ENCODE results near the gene OLA1.
A peak's percentile ranks its signal among the peaks of the same experiment; 100 is the strongest.

Gene OLA1

DNA sequence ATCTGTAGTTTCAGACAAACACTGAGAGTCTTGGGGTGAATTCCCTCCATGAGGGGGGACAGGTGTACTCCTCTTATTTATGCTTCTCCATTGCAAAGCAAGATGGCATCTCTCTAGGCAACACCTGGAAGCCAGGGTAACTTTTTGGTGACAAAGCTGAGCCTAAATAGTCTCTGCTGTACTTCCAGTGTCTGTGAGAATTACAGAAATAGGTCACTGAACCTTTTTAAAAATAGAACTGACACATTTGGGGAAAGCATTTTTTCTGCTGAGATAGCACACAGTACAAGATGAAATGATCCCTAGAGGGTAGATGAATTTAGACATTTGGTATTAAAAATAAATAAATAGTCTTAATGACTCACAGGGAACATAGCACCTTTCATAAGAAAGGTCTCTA is 211.5 kb downstream of the OLA1 start:
- H3K79me2 ChIP-seq (ENCODE audit: insufficient read depth, low read depth): no peaks in the 10 kb centered on the region
- H3K4me1 ChIP-seq (ENCODE audit: low read depth, poor library complexity, severe bottlenecking): peaks cover 44% of the 10 kb centered on the region
- peak overlapping the region; percentile 59; the same call in 1 of the 2 replicates for H3K4me2 ChIP-seq
- no peak for TF ChIP-seq CTCF (conservative IDR thresholded peaks at IDR 0.05; ENCODE audit: low read depth, low read length)
- H3K27me3 ChIP-seq (ENCODE audit: insufficient read depth, low read depth): no peaks in the 10 kb centered on the region
- H3K36me3 ChIP-seq (ENCODE audit: insufficient read depth): no peaks in the 10 kb centered on the region
- no peaks in the 10 kb centered on the region for H4K20me1 ChIP-seq (ENCODE audit: insufficient read depth)
- no peak overlapping the region; the same call in 1 of the 2 replicates for H3K27ac ChIP-seq
- no peak overlapping the region for H3K4me3 ChIP-seq (IDR thresholded peaks at IDR 0.05; ENCODE audit: insufficient read depth, low read depth, low read length)
- peak overlapping the region; percentile 3; the same call in 1 of the 2 replicates for H2AFZ ChIP-seq (ENCODE audit: low read depth)
- H3K9ac ChIP-seq: no peak overlapping the region

DNA sequence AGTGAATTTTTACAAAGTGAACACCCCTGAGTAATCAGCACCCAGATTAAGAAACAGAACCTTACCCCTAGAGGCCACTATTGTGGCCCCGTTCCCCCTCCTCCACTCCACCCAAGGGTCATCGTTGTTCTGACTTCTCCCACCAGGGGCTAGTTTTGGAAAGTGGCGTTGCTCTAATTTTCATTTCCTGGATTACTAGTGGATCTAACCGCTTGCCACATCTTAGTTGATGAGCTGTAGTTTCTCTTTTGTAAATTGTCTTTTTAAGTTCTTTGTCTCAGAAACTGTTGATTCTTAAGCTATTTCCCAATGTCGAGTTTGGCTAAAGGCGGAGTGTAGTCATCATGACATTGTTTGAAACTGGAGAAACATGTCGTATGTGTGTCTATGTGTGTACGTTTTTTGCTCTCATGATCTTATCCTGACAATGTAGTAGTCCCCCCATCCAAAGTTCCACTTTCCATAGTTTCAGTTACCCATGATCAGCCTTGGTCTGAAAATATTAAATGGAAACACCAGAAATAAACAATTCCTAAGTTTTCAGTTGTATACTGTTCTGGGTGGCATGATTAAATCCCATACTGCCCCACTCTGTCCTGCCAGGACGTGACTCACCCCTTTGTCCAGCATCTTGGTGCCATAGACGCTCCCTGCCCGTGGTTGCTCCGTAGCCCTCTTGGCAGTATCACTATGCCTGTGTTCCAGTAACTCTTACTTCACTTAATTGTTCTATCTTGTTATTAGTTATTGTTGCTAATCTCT is 212.2 kb downstream of the OLA1 start:
- peaks cover 44% of the 10 kb centered on the region for H3K4me1 ChIP-seq (ENCODE audit: low read depth, poor library complexity, severe bottlenecking)
- TF ChIP-seq CTCF (conservative IDR thresholded peaks at IDR 0.05; ENCODE audit: low read depth, low read length): no peak

GRCh38 chr2:174035117-174035635 is 213.2 kb downstream of the OLA1 start:
- H3K27ac ChIP-seq: no peak overlapping the region
- no peaks in the 10 kb centered on the region for H4K20me1 ChIP-seq (ENCODE audit: insufficient read depth)
- TF ChIP-seq CTCF (conservative IDR thresholded peaks at IDR 0.05; ENCODE audit: low read depth, low read length): no peak
- peaks cover 44% of the 10 kb centered on the region for H3K4me1 ChIP-seq (ENCODE audit: low read depth, poor library complexity, severe bottlenecking)
- H3K4me2 ChIP-seq: no peak overlapping the region
- H2AFZ ChIP-seq (ENCODE audit: low read depth): no peak overlapping the region
- H3K4me3 ChIP-seq (IDR thresholded peaks at IDR 0.05; ENCODE audit: insufficient read depth, low read depth, low read length): no peak overlapping the region
- H3K9ac ChIP-seq: no peak overlapping the region
- no peaks in the 10 kb centered on the region for H3K36me3 ChIP-seq (ENCODE audit: insufficient read depth)
- no peaks in the 10 kb centered on the region for H3K79me2 ChIP-seq (ENCODE audit: insufficient read depth, low read depth)
- no peaks in the 10 kb centered on the region for H3K27me3 ChIP-seq (ENCODE audit: insufficient read depth, low read depth)

More for the DNA sequence above, 212.2 kb downstream of the OLA1 start:
- no peak overlapping the region; the same call in 1 of the 2 replicates for H3K27ac ChIP-seq
- no peaks in the 10 kb centered on the region for H3K36me3 ChIP-seq (ENCODE audit: insufficient read depth)
- no peaks in the 10 kb centered on the region for H4K20me1 ChIP-seq (ENCODE audit: insufficient read depth)
- no peak overlapping the region for H3K4me3 ChIP-seq (IDR thresholded peaks at IDR 0.05; ENCODE audit: insufficient read depth, low read depth, low read length)
- H3K79me2 ChIP-seq (ENCODE audit: insufficient read depth, low read depth): no peaks in the 10 kb centered on the region
- H3K9ac ChIP-seq: no peak overlapping the region
- peak overlapping the region; percentile 59; the same call in 1 of the 2 replicates for H3K4me2 ChIP-seq
- peak overlapping the region; percentile 3; the same call in 1 of the 2 replicates for H2AFZ ChIP-seq (ENCODE audit: low read depth)
- H3K27me3 ChIP-seq (ENCODE audit: insufficient read depth, low read depth): no peaks in the 10 kb centered on the region

- H3K9ac ChIP-seq: no peak overlapping the region
- no peak overlapping the region for H3K4me2 ChIP-seq
- H3K4me1 ChIP-seq (ENCODE audit: low read depth, poor library complexity, severe bottlenecking): peaks cover 27% of the 10 kb centered on the region
- no peaks in the 10 kb centered on the region for H4K20me1 ChIP-seq (ENCODE audit: insufficient read depth)
- no peaks in the 10 kb centered on the region for H3K27me3 ChIP-seq (ENCODE audit: insufficient read depth, low read depth)
- no peak overlapping the region for H3K4me3 ChIP-seq (IDR thresholded peaks at IDR 0.05; ENCODE audit: insufficient read depth, low read depth, low read length)
- H2AFZ ChIP-seq (ENCODE audit: low read depth): no peak overlapping the region
- no peaks in the 10 kb centered on the region for H3K36me3 ChIP-seq (ENCODE audit: insufficient read depth)
- no peak for TF ChIP-seq CTCF (conservative IDR thresholded peaks at IDR 0.05; ENCODE audit: low read depth, low read length)
- H3K27ac ChIP-seq: no peak overlapping the region
- H3K79me2 ChIP-seq (ENCODE audit: insufficient read depth, low read depth): no peaks in the 10 kb centered on the region
Observed at GRCh38 chr2:174033163-174033550, 215.2 kb downstream of the OLA1 start.

Measured in KMS-11 (cell line).